Mesangial cell (primary cell): ENCODE measurements around the gene NR2F2. TPM values are rescaled to one million over a fixed set of nuclear protein-coding genes. Genes with fewer than 3 reads are reported as not detected.

Experiments
- total RNA-seq: library from RNA; depleted of rRNA; stranded (reverse); fragments of >200 nt; gene quantifications from 2 replicates; pipeline ENCODE4 v1.2.3, GENCODE V29; 2015

Gene NR2F2
- 28.8 and 88.4 TPM in 2 replicates for total RNA-seq

DNA sequence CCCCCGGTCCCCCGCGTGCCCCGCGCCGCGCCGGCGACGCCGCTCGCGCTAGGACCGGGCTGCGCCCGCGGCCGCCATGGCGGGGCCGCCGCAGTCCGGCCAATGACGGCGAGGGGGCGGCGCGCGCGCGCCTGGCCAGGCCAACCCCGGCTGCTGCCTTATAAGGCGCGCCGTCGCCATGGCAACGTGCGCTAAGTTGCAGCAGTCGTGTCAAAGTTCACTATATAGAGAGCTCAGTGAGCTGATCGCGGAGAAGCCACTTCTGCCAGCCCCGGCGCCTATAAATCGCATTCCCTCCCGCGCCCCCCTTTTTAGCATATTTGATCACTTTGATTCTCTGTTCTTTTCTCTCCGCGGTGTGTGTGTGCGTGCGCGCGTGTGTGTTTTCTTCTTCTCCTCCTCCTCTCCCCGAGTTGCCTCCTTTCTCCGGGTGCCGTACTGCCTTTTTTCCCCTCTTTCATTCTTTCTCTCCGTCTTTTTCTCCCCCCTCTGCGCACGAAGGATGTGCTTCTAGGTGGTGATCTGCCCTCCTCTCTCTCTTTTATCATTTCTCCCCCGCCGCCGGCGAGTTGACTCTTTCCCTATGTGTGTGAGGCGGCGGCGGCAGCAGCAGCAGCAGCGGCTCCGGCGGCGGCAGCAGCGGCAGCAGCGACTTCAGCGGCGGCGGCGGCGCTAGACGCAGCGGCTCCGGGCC lies at the start of gene NR2F2:
Gene NR2F2, plus strand, starts transcription at position 251 of the 694 bp plus-strand sequence. CDS start 1,406 bp downstream, outside the sequence.

